Cardiac muscle cell (in vitro differentiated cells and primary cell): Measurements from ENCODE around the gene NMNAT3. TPM values are rescaled to one million over a fixed set of nuclear protein-coding genes. Genes with fewer than 3 reads are reported as not detected.

Experiments
- DNase-seq, 2 donors: peaks; one replicate each; pipeline versions ENCODE4 v3.0.0 to v3.0.0-alpha.2; 2010 to 2017; ENCODE audit warnings: low read depth in 1 of 2, low spot score in 1 of 2
- H3K27ac ChIP-seq: fragments of 200-600 bp; sonication (generic); 2 replicates; pipeline ENCODE4 v1.5.1; 2016
- H3K27me3 ChIP-seq: fragments of 200-600 bp; sonication (generic); 2 replicates; pipeline ENCODE4 v1.6.0; 2016; ENCODE audit warnings: control low read depth
- H3K36me3 ChIP-seq: fragments of 200-600 bp; sonication (generic); 2 replicates; pipeline ENCODE4 v1.5.1; 2016; ENCODE audit warnings: control low read depth
- H3K4me1 ChIP-seq: fragments of 200-600 bp; sonication (generic); 2 replicates; pipeline ENCODE4 v1.8.1; 2017; ENCODE audit warnings: low read depth, mild to moderate bottlenecking, mixed run types
- H3K4me3 ChIP-seq: fragments of 200-600 bp; sonication (generic); 2 replicates; pipeline ENCODE4 v1.5.1; 2016; ENCODE audit warnings: mild to moderate bottlenecking
- H3K9me3 ChIP-seq: fragments of 200-600 bp; sonication (generic); 2 replicates; pipeline ENCODE4 v1.5.1; 2017; ENCODE audit warnings: low read depth, mild to moderate bottlenecking, control low read depth
- CTCF ChIP-seq: IDR thresholded peaks from 2 replicates; pipeline ENCODE4 v1.5.1; 2012; ENCODE audit warnings: low read depth, mild to moderate bottlenecking, low read length
- polyA plus RNA-seq: library from polyadenylated mRNA; unstranded; fragments of >200 nt; fragmentation: Nextera tagmentation; extraction: Ambion mirVana; gene quantifications from 2 replicates; pipeline ENCODE4 v1.2.1, GENCODE V29; 2016
- total RNA-seq: library from RNA; depleted of rRNA; stranded (reverse); fragments of >200 nt; gene quantifications from 2 replicates; pipeline ENCODE4 v1.2.3, GENCODE V29; 2016

Gene NMNAT3
- total and polyA plus RNA-seq, 2 experiments from 2014 or later, result 6.3 to 16.0 TPM

GRCh38 chr3:139610886-139611285 lies 66.9 kb downstream of the NMNAT3 start:
- no peaks in the 10 kb centered on the region for H3K27me3 ChIP-seq
- H3K27ac ChIP-seq, result no peak overlapping the region
- no peak for DNase-seq
- no peak overlapping the region for H3K4me3 ChIP-seq
- H3K36me3 ChIP-seq, result no peaks in the 10 kb centered on the region
- no peaks in the 10 kb centered on the region for H3K4me1 ChIP-seq
- no peaks in the 10 kb centered on the region for H3K9me3 ChIP-seq
- no peak for TF ChIP-seq CTCF

- no peak for DNase-seq
- Histone ChIP-seq H3K4me3 (no peak overlapping the region), H3K27me3 (no peaks in the 10 kb centered on the region), H3K27ac (no peak overlapping the region), H3K36me3 (no peaks in the 10 kb centered on the region), H3K9me3 (no peaks in the 10 kb centered on the region), H3K4me1 (no peaks in the 10 kb centered on the region)
- TF ChIP-seq CTCF, result no peak
These were observed 68.8 kb downstream of the NMNAT3 start for GRCh38 chr3:139608924-139609323.

- no peak for TF ChIP-seq CTCF
- Histone ChIP-seq H3K4me1 (no peaks in the 10 kb centered on the region), H3K4me3 (no peak overlapping the region), H3K27me3 (no peaks in the 10 kb centered on the region), H3K9me3 (no peaks in the 10 kb centered on the region), H3K36me3 (no peaks in the 10 kb centered on the region), H3K27ac (no peak overlapping the region)
- DNase-seq, result no peak
These were observed 69.7 kb downstream of the NMNAT3 start for GRCh38 chr3:139608108-139608380.

- H3K9me3 ChIP-seq, result no peaks in the 10 kb centered on the region
- no peak overlapping the region for H3K27ac ChIP-seq
- no peak overlapping the region for H3K4me3 ChIP-seq
These were observed 70.3 kb downstream of the NMNAT3 start for GRCh38 chr3:139607257-139608107.

GRCh38 chr3:139602003-139602402 lies 75.8 kb downstream of the NMNAT3 start:
- DNase-seq, result no peak
- Histone ChIP-seq H3K9me3 (no peaks in the 10 kb centered on the region), H3K27ac (no peak overlapping the region), H3K27me3 (no peaks in the 10 kb centered on the region), H3K4me3 (no peak overlapping the region), H3K36me3 (no peaks in the 10 kb centered on the region), H3K4me1 (peaks cover 6% of the 10 kb centered on the region)
- no peak for TF ChIP-seq CTCF

More at GRCh38 chr3:139607257-139608107, 70.3 kb downstream of the NMNAT3 start:
- TF ChIP-seq CTCF, result no peak
- Histone ChIP-seq H3K4me1 (no peaks in the 10 kb centered on the region), H3K36me3 (no peaks in the 10 kb centered on the region), H3K27me3 (no peaks in the 10 kb centered on the region)
- no peak for DNase-seq
